Endothelial cell of umbilical vein (primary cell): ENCODE measurements around the gene ZNF831. TPM values are rescaled to one million over a fixed set of nuclear protein-coding genes. Genes with fewer than 3 reads are reported as not detected.

Experiments used
- BruUV-seq: library from RNA; stranded (reverse); fragments of 400-500 nt; replicated peaks from 2 replicates; lab custom pipeline; 2021; lab: Mats Ljungman, UMichigan
- CTCF ChIA-PET: fragments of 300-600, 350-600 bp; sonication (Branson Sonifier 250); formaldehyde crosslinking; loops from one replicate; lab custom pipeline; 2021; ENCODE audit warnings: antibody characterized with exemption, inconsistent platforms; lab: Charles Lee
- POLR2A ChIA-PET: fragments of 300-600, 350-600 bp; sonication (Branson Sonifier 250); formaldehyde crosslinking; loops from one replicate; lab custom pipeline; 2021; ENCODE audit warnings: antibody characterized with exemption, inconsistent platforms; lab: Charles Lee
- DNase-seq: peaks from one replicate; pipeline ENCODE4 v3.0.0-alpha.2; 2011; ENCODE audit warnings: low read depth, low spot score
- FAIRE-seq: peaks from 2 replicates; lab custom pipeline; 2011; peaks lifted over from hg19 to GRCh38; lab: Jason Lieb, UNC
- H2AFZ ChIP-seq: 2 replicates; pipeline ENCODE4 v1.6.0; 2012; ENCODE audit warnings: low read depth, low read length, control low read depth, inconsistent platforms
- H3K27ac ChIP-seq: 2 replicates; pipeline ENCODE4 v1.5.1; 2011; ENCODE audit warnings: low read depth, mild to moderate bottlenecking, control low read depth, low read length, moderate library complexity; ENCODE audit not compliant: insufficient read depth
- H3K27me3 ChIP-seq, 2 experiments: 2 replicates each; pipeline versions ENCODE4 v1.6.0 to v1.6.1; 2011; ENCODE audit warnings: low read length in 2 of 2, mixed read lengths in 1 of 2; ENCODE audit not compliant: control insufficient read depth in 2 of 2, insufficient read depth in 2 of 2
- H3K36me3 ChIP-seq, 2 experiments: 2 replicates in 1 of 2; 3 replicates in 1 of 2; pipeline ENCODE4 v1.5.1; 2011; ENCODE audit warnings: low read length in 2 of 2, mild to moderate bottlenecking in 1 of 2, moderate library complexity in 1 of 2; ENCODE audit not compliant: control insufficient read depth in 2 of 2, insufficient read depth in 2 of 2; ENCODE audit errors: extremely low read depth in 1 of 2
- H3K4me1 ChIP-seq: 3 replicates; pipeline ENCODE4 v1.5.1; 2011; ENCODE audit warnings: mild to moderate bottlenecking, low read length; ENCODE audit not compliant: control insufficient read depth, insufficient read depth; ENCODE audit errors: extremely low read depth
- H3K4me2 ChIP-seq: 2 replicates; pipeline ENCODE4 v1.6.1; 2011; ENCODE audit warnings: low read length, control low read depth, mixed read lengths; ENCODE audit not compliant: insufficient read depth
- H3K4me3 ChIP-seq, 3 experiments: fragments of 200-600 bp in 1 of 3; sonication (generic), shearing (Covaris generic) in 1 of 3; replicated peaks in 1 of 3; 2 replicates each; pipeline ENCODE4 v1.5.1; 2011 to 2016; ENCODE audit warnings: control low read depth in 3 of 3, low read length in 3 of 3, mild to moderate bottlenecking in 2 of 3, inconsistent platforms in 1 of 3, low read depth in 1 of 3, moderate library complexity in 1 of 3; ENCODE audit not compliant: insufficient read depth in 1 of 3
- H3K79me2 ChIP-seq: 2 replicates; pipeline ENCODE4 v1.6.0; 2012; ENCODE audit warnings: low read length, inconsistent platforms; ENCODE audit not compliant: control insufficient read depth, insufficient read depth
- H3K9ac ChIP-seq: replicated peaks from 2 replicates; pipeline ENCODE3; 2011; ENCODE audit warnings: low read length, control low read depth; ENCODE audit not compliant: insufficient read depth; ENCODE audit errors: extremely low read depth
- H3K9me1 ChIP-seq: replicated peaks from 3 replicates; pipeline ENCODE4 v1.6.0; 2011; ENCODE audit warnings: mild to moderate bottlenecking, low read length; ENCODE audit not compliant: control insufficient read depth, insufficient read depth; ENCODE audit errors: extremely low read depth
- H3K9me3 ChIP-seq: replicated peaks from 2 replicates; pipeline ENCODE4 v1.5.1; 2012; ENCODE audit warnings: low read length, inconsistent platforms; ENCODE audit not compliant: control insufficient read depth, insufficient read depth
- H4K20me1 ChIP-seq: replicated peaks from 2 replicates; pipeline ENCODE3; 2011; ENCODE audit warnings: mild to moderate bottlenecking, low read length; ENCODE audit not compliant: control insufficient read depth, insufficient read depth; ENCODE audit errors: extremely low read depth
- CTCF ChIP-seq, 2 donors: IDR thresholded peaks; 1 replicate in 1 of 2; 2 replicates in 1 of 2; pipeline ENCODE4 v1.5.1; 2011; ENCODE audit warnings: low read length in 2 of 2, mild to moderate bottlenecking in 2 of 2, moderate library complexity in 2 of 2, control low read depth in 1 of 2, inconsistent platforms in 1 of 2, low read depth in 1 of 2; ENCODE audit not compliant: insufficient read depth in 1 of 2; ENCODE audit errors: extremely low read depth in 1 of 2
- EZH2 ChIP-seq: IDR thresholded peaks from 2 replicates; pipeline ENCODE4 v1.6.1; 2012; ENCODE audit warnings: borderline replicate concordance, low read depth, mild to moderate bottlenecking, moderate library complexity, low read length, inconsistent platforms; ENCODE audit not compliant: severe bottlenecking
- FOS ChIP-seq: IDR thresholded peaks from 2 replicates; pipeline ENCODE4 v1.6.1; 2011; ENCODE audit warnings: mild to moderate bottlenecking, low read length, moderate library complexity, borderline replicate concordance; ENCODE audit not compliant: insufficient read depth
- GATA2 ChIP-seq: IDR thresholded peaks from 2 replicates; pipeline ENCODE4 v1.7.0; 2011; ENCODE audit warnings: low read depth, mild to moderate bottlenecking, moderate library complexity, mixed read lengths, low read length; ENCODE audit not compliant: insufficient read length, insufficient read depth
- JUN ChIP-seq: IDR thresholded peaks from 2 replicates; pipeline ENCODE4 v1.6.1; 2011; ENCODE audit warnings: borderline replicate concordance, low read depth; ENCODE audit not compliant: insufficient read length, insufficient read depth
- MAX ChIP-seq: IDR thresholded peaks from 2 replicates; pipeline ENCODE4 v1.6.1; 2011; ENCODE audit not compliant: insufficient read depth, insufficient read length
- MYC ChIP-seq: IDR thresholded peaks from one replicate; pipeline ENCODE4 v1.6.1; 2011; ENCODE audit warnings: mild to moderate bottlenecking, low read depth, low read length
- POLR2A ChIP-seq: IDR thresholded peaks from 2 replicates; pipeline ENCODE4 v1.6.1; 2012; ENCODE audit warnings: low read depth, mild to moderate bottlenecking, control low read depth, low read length
- POLR2AphosphoS5 ChIP-seq: IDR thresholded peaks from 2 replicates; pipeline ENCODE4 v1.6.1; 2012; ENCODE audit warnings: low read depth, mild to moderate bottlenecking, control low read depth, low read length, moderate library complexity; ENCODE audit not compliant: insufficient read depth
- dilution Hi-C: fragments of 300-500 bp; cut with MboI; formaldehyde crosslinking; loops from one replicate; pipeline ENCODE4 v1.15.0; 2019; ENCODE audit warnings: low sequenced_read_pairs; ENCODE audit not compliant: extremely low pct_ligation_motif_present
- intact Hi-C: fragments of 100-400 bp; cut with micrococcal nuclease; formaldehyde crosslinking; loops from one replicate; pipeline ENCODE4 v1.10.0; 2022
- polyA plus RNA-seq, 4 experiments: library from polyadenylated mRNA; depleted of rRNA in 3 of 4; stranded (reverse) in 3 of 4; unstranded in 1 of 4; fragments of >200 nt; gene quantifications; 2 replicates each; pipeline versions ENCODE4 v1.2.1 to v1.2.3, GENCODE V29; 2011 to 2012; ENCODE audit warnings: missing spikeins in 1 of 4
- total RNA-seq: library from RNA; stranded (reverse); gene quantifications from 2 replicates; pipeline ENCODE4 v1.2.3, GENCODE V29; 2021

ZNF831 gene
- total and polyA plus RNA-seq, 2 donors (not counting 3 experiments of a cell fraction or from before 2014, with no cell fraction given) = not detected

- intact Hi-C loops = no loop called here
- dilution Hi-C loops = no loop called here
- CTCF ChIA-PET = no interaction called here
These were observed 2.5 kb downstream of the ZNF831 start for GRCh38 chr20:59165891-59166709.

GRCh38 chr20:59170406-59171349, 7.1 kb downstream of the ZNF831 start:
- Histone ChIP-seq H3K9me3 (no peaks in the 10 kb centered on the region), H3K79me2 (no peaks in the 10 kb centered on the region), H3K4me1 (no peaks in the 10 kb centered on the region), H4K20me1 (no peaks in the 10 kb centered on the region), H3K4me2 (no peak overlapping the region), H3K27ac (no peak overlapping the region), H3K9ac (no peak overlapping the region), H2AFZ (no peak overlapping the region), H3K36me3 (no peaks in the 10 kb centered on the region), H3K9me1 (no peaks in the 10 kb centered on the region), H3K27me3 (no peaks in the 10 kb centered on the region), H3K4me3 (no peak overlapping the region)
- FAIRE-seq (no peak), DNase-seq (no peak)
- no peak for TF ChIP-seq FOS
- no peak for TF ChIP-seq POLR2AphosphoS5
- no peak for TF ChIP-seq MYC
- no peak for TF ChIP-seq CTCF (IDR thresholded peaks at IDR 0.05; ENCODE audit: extremely low read depth in 1 of 2, insufficient read depth in 1 of 2, low read depth in 1 of 2, low read length in 2 of 2)
- TF ChIP-seq EZH2 = no peak
- TF ChIP-seq MAX = no peak
- TF ChIP-seq POLR2A = no peak
- no peak for TF ChIP-seq GATA2
- no peak for TF ChIP-seq JUN
- intact Hi-C loops (no loop called here), dilution Hi-C loops (no loop called here)
- ChIA-PET CTCF (interaction anchor here (0.9 kb wide), 1 partner anchor 51 kb away, joined by 3 read pairs; no protein-coding TSS in a partner anchor), POLR2A (no interaction called here)
- no TSS peak for BruUV-seq

More at GRCh38 chr20:59165891-59166709, 2.5 kb downstream of the ZNF831 start:
- POLR2A ChIA-PET = no interaction called here
- Histone ChIP-seq H2AFZ (no peak overlapping the region), H3K4me3 (no peak overlapping the region), H3K9ac (no peak overlapping the region), H3K4me1 (no peaks in the 10 kb centered on the region), H3K36me3 (no peaks in the 10 kb centered on the region), H3K4me2 (no peak overlapping the region), H3K27ac (no peak overlapping the region), H3K9me1 (no peaks in the 10 kb centered on the region), H3K27me3 (no peaks in the 10 kb centered on the region), H3K9me3 (no peaks in the 10 kb centered on the region), H3K79me2 (no peaks in the 10 kb centered on the region), H4K20me1 (no peaks in the 10 kb centered on the region)
- no peak for FAIRE-seq
- DNase-seq = no peak
- BruUV-seq = no TSS peak
- no peak for TF ChIP-seq POLR2A
